Measurements from ENCODE around the gene C10orf95. TPM values are rescaled to one million over a fixed set of nuclear protein-coding genes. Genes with fewer than 3 reads are reported as not detected.

Gene C10orf95
- total and polyA plus RNA-seq, 10 donors, result 0.06 to 0.77 (median 0.33) TPM; not detected in 3

DNA sequence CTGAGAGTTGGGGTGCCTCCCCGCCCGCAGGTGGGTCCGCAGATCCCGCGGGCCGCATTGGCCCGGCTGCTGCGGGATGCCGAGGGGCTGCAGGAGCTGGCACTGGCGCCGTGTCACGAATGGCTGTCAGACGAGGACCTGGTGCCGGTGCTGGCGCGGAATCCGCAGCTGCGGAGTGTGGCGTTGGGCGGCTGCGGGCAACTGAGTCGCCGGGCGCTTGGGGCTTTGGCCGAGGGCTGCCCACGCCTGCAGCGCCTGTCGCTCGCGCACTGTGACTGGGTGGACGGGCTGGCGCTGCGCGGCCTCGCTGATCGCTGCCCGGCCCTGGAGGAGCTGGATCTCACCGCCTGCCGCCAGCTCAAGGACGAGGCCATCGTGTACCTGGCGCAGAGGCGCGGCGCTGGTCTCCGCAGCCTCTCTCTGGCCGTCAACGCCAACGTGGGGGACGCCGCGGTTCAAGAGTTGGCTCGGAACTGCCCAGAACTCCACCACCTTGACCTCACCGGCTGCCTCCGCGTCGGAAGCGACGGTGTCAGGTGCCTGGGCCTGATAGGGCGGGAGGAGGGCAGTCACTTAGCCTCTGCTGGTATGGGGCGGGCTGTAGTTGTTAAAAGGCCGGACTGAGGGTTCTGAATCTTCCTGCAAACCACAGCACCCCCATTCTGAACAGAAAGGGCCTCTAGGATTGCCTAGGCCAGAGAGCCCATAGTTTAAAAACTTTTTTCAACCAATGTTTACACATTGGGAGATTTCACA is 29.4 kb downstream of the C10orf95 start:
- intact Hi-C loops (cut with DNase I; ENCODE audit: low total_unique reads), result no loop called here
- peak; percentile 56 to 67 (median 59) for TF ChIP-seq POLR2AphosphoS5 (IDR thresholded peaks at IDR 0.05)
- TF ChIP-seq, protein P1, sequence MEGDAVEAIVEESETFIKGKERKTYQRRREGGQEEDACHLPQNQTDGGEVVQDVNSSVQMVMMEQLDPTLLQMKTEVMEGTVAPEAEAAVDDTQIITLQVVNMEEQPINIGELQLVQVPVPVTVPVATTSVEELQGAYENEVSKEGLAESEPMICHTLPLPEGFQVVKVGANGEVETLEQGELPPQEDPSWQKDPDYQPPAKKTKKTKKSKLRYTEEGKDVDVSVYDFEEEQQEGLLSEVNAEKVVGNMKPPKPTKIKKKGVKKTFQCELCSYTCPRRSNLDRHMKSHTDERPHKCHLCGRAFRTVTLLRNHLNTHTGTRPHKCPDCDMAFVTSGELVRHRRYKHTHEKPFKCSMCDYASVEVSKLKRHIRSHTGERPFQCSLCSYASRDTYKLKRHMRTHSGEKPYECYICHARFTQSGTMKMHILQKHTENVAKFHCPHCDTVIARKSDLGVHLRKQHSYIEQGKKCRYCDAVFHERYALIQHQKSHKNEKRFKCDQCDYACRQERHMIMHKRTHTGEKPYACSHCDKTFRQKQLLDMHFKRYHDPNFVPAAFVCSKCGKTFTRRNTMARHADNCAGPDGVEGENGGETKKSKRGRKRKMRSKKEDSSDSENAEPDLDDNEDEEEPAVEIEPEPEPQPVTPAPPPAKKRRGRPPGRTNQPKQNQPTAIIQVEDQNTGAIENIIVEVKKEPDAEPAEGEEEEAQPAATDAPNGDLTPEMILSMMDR (IDR thresholded peaks at IDR 0.05 in 8 of 11, conservative IDR thresholded peaks at IDR 0.05 in 3 of 11), result no peak
- no peak for TF ChIP-seq POLR2A (IDR thresholded peaks at IDR 0.05)
- peak; percentile 88 for DNase-seq
- H3K4me1 ChIP-seq, result peaks cover 25 to 50% (median 44%) of the 10 kb centered on the region in 6 donors
- H3K27ac ChIP-seq, result peak overlapping the region; percentile 85 to 96 (median 92)
- 1 to 2% (median 1%) methylated on average over 20 to 62 of the region's 62 CpGs for WGBS, 5 donors
- H3K27me3 ChIP-seq (replicated peaks in 1 of 7), result peaks cover 0 to 28% (median 17%) of the 10 kb centered on the region in 7 donors
- H3K4me3 ChIP-seq, result peak overlapping the region; percentile 83 to 98 (median 96)
- no peaks in the 10 kb centered on the region for H3K9me3 ChIP-seq
- peaks cover 0 to 26% (median 17%) of the 10 kb centered on the region in 6 donors for H3K36me3 ChIP-seq

DNA sequence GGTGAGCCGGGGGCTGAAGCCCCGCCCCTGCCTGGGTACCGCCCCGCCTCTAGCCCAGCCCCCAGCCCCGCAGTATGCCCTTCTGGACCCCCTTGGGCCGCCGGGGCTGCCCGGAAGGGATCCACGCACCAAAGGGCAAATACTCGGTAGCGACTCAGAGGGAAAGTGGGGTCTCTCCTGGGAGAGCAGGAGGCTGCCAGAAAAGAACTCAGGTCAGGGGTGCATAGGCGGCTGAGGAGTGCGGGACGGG is 29.9 kb downstream of the C10orf95 start:
- H3K9me3 ChIP-seq, result no peaks in the 10 kb centered on the region
- peaks cover 25 to 50% (median 44%) of the 10 kb centered on the region in 6 donors for H3K4me1 ChIP-seq
- H3K4me3 ChIP-seq, result peak overlapping the region; percentile 83 to 98 (median 96)
- DNase-seq, result no peak
- TF ChIP-seq, protein P1 (IDR thresholded peaks at IDR 0.05 in 8 of 11, conservative IDR thresholded peaks at IDR 0.05 in 3 of 11), result no peak
- TF ChIP-seq POLR2AphosphoS5 (IDR thresholded peaks at IDR 0.05) (no peak), POLR2A (IDR thresholded peaks at IDR 0.05) (no peak)
- peaks cover 0 to 33% (median 22%) of the 10 kb centered on the region in 7 donors for H3K27me3 ChIP-seq (replicated peaks in 1 of 7)
- WGBS, 5 donors, result 0 to 1% (median 0%) methylated on average over 7 to 14 of the region's 14 CpGs
- intact Hi-C loops (cut with DNase I; ENCODE audit: low total_unique reads), result no loop called here
- peak overlapping the region; percentile 85 to 96 (median 92) for H3K27ac ChIP-seq
- H3K36me3 ChIP-seq, result peaks cover 0 to 26% (median 17%) of the 10 kb centered on the region in 6 donors

DNA sequence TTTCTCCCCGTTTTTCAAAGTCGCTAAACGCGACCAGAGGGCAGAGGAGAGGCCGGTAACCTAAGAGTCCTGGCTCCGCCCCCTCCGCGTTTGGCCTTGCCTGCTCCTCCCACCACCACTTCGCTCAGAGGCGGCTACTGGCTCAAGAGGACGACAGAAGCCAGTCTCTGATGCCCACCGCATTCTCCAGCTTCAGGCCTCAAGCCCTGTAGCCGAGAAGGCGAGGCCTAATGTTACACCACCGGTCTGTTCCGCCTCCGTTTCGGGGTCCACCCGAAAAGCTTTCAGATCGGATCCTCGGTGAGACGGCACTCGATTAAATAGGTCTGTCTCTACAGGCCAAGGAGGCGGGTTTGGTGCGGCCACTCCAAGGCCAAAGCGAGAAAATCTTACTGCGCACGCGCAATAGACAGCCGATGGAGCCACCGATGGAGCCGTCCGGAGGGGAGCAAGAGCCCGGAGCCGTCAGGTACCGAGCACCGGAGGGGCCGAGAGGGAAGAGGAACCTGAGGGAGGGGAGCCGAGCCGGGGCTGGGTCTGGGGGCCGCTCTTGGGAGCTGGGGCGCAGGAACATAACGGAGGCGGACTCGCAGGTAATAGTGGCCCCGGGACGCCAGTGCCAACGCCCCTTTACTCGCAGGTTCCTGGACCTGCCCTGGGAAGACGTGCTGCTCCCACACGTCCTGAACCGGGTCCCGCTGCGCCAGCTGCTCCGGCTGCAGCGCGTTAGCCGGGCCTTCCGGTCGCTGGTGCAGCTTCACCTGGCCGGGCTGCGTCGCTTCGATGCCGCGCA is 30.4 kb downstream of the C10orf95 start, which contains the start of gene FBXL15:
TSS of gene FBXL15 (plus strand) at position 123 of the 793 bp plus-strand sequence. CDS start at position 417, 294 bp downstream.
- intact Hi-C loops (cut with DNase I; ENCODE audit: low total_unique reads), result no loop called here
- 0 to 1% (median 0%) methylated on average over 34 to 66 of the region's 66 CpGs for WGBS, 5 donors
- Histone ChIP-seq H3K4me1 (peaks cover 25 to 50% (median 44%) of the 10 kb centered on the region in 6 donors), H3K27me3 (replicated peaks in 1 of 7) (peaks cover 0 to 38% (median 25%) of the 10 kb centered on the region in 7 donors), H3K4me3 (peak within 1 kb of the TSS; percentile 83 to 98 (median 96)), H3K27ac (peak within 1 kb of the TSS; percentile 85 to 96 (median 92)), H3K36me3 (peaks cover 0 to 26% (median 17%) of the 10 kb centered on the region in 6 donors), H3K9me3 (no peaks in the 10 kb centered on the region)
- DNase-seq, result peak; percentile 98
- TF ChIP-seq, protein P1 (IDR thresholded peaks at IDR 0.05 in 8 of 11, conservative IDR thresholded peaks at IDR 0.05 in 3 of 11), result peak in 4 of 11 experiments; percentile 15 to 26 (median 16)
- TF ChIP-seq POLR2AphosphoS5 (IDR thresholded peaks at IDR 0.05), result peak; percentile 83 to 88 (median 85)
- no peak for TF ChIP-seq POLR2A (IDR thresholded peaks at IDR 0.05)

Measured in spleen (tissue), 11 donors.